OCI-LY1 (cell line): Measurements from ENCODE around the gene PLAAT4.

Source experiments
- H2AFZ ChIP-seq: fragments of 200-600 bp; sonication (generic), shearing (Covaris generic); 2 replicates; pipeline ENCODE4 v1.6.0; 2014; ENCODE audit warnings: antibody characterized with exemption, mild to moderate bottlenecking, low read length
- H3F3A ChIP-seq: fragments of 200-600 bp; sonication (generic), shearing (Covaris generic); 2 replicates; pipeline ENCODE4 v1.6.0; 2014; ENCODE audit warnings: mild to moderate bottlenecking, antibody characterized with exemption, low read length, moderate library complexity; ENCODE audit not compliant: insufficient read depth
- H3K27ac ChIP-seq: fragments of 200-600 bp; sonication (generic); 2 replicates; pipeline ENCODE4 v1.5.1; 2014; ENCODE audit warnings: low read length, mixed run types, mild to moderate bottlenecking, low read depth; ENCODE audit not compliant: poor library complexity, severe bottlenecking
- H3K27me3 ChIP-seq: fragments of 200-600 bp; sonication (generic); 2 replicates; pipeline ENCODE4 v1.6.0; 2014; ENCODE audit warnings: antibody characterized with exemption, mild to moderate bottlenecking, low read length, moderate library complexity; ENCODE audit not compliant: insufficient read depth
- H3K36me3 ChIP-seq: fragments of 200-600 bp; sonication (generic); 2 replicates; pipeline ENCODE4 v1.6.1; 2014; ENCODE audit warnings: mild to moderate bottlenecking, antibody characterized with exemption, low read length, moderate library complexity, mixed read lengths; ENCODE audit not compliant: insufficient read depth
- H3K4me1 ChIP-seq: fragments of 200-600 bp; sonication (generic); 2 replicates; pipeline ENCODE4 v1.5.1; 2014; ENCODE audit warnings: mild to moderate bottlenecking, low read length, moderate library complexity; ENCODE audit not compliant: insufficient read depth, severe bottlenecking
- H3K4me2 ChIP-seq: fragments of 200-600 bp; sonication (generic), shearing (Covaris generic); 2 replicates; pipeline ENCODE4 v1.6.1; 2014; ENCODE audit warnings: low read length
- H3K4me3 ChIP-seq: fragments of 200-600 bp; sonication (generic); 2 replicates; pipeline ENCODE4 v1.5.1; 2014; ENCODE audit warnings: low read length, low read depth, mild to moderate bottlenecking, mixed read lengths; ENCODE audit not compliant: poor library complexity, severe bottlenecking
- H3K79me2 ChIP-seq: fragments of 200-600 bp; shearing (Covaris generic); 2 replicates; pipeline ENCODE4 v1.6.1; 2016; ENCODE audit warnings: mixed run types, low read length, mixed read lengths; ENCODE audit not compliant: insufficient read depth
- H3K9ac ChIP-seq: fragments of 200-600 bp; sonication (generic), shearing (Covaris generic); 2 replicates; pipeline ENCODE4 v1.6.1; 2014; ENCODE audit warnings: mild to moderate bottlenecking, low read length, mixed read lengths
- H3K9me2 ChIP-seq: fragments of 200-600 bp; sonication (generic), shearing (Covaris generic); 2 replicates; pipeline ENCODE4 v1.6.1; 2014; ENCODE audit warnings: low read depth, mild to moderate bottlenecking, low read length, mixed read lengths
- H3K9me3 ChIP-seq: fragments of 200-600 bp; shearing (Covaris generic); 2 replicates; pipeline ENCODE4 v1.6.1; 2014; ENCODE audit warnings: low read length, mixed read lengths
- H4K20me1 ChIP-seq: fragments of 200-600 bp; sonication (generic), shearing (Covaris generic); 2 replicates; pipeline ENCODE4 v1.6.0; 2016; ENCODE audit warnings: mild to moderate bottlenecking, low read length; ENCODE audit not compliant: insufficient read depth
- CTCF ChIP-seq: fragments of 200-600 bp; sonication (generic), shearing (Covaris generic); IDR thresholded peaks from 2 replicates; pipeline ENCODE4 v1.5.1; 2017; ENCODE audit warnings: mild to moderate bottlenecking, antibody characterized with exemption, low read length, moderate library complexity, mixed read lengths
- EZH2 ChIP-seq: fragments of 200-600 bp; sonication (generic), shearing (Covaris generic); IDR thresholded peaks from 2 replicates; pipeline ENCODE4 v1.8.0; 2017; ENCODE audit warnings: borderline replicate concordance, mixed run types, mild to moderate bottlenecking, antibody characterized with exemption, low read length, moderate library complexity, mixed read lengths

PLAAT4 gene

GRCh38 chr11:63554877-63555223 lies 18.2 kb downstream of the PLAAT4 start:
- H3K79me2 ChIP-seq: no peaks in the 10 kb centered on the region
- no peaks in the 10 kb centered on the region for H3K9me2 ChIP-seq
- no peak overlapping the region for H2AFZ ChIP-seq
- H3K27ac ChIP-seq: no peak overlapping the region
- H3K4me3 ChIP-seq: no peak overlapping the region
- no peaks in the 10 kb centered on the region for H4K20me1 ChIP-seq
- H3K9me3 ChIP-seq: no peaks in the 10 kb centered on the region
- H3K36me3 ChIP-seq: no peaks in the 10 kb centered on the region
- no peaks in the 10 kb centered on the region for H3F3A ChIP-seq
- H3K27me3 ChIP-seq: no peaks in the 10 kb centered on the region
- no peak for TF ChIP-seq CTCF
- TF ChIP-seq EZH2: no peak
- H3K4me2 ChIP-seq: no peak overlapping the region
- H3K4me1 ChIP-seq: peaks cover 25% of the 10 kb centered on the region
- no peak overlapping the region for H3K9ac ChIP-seq

DNA sequence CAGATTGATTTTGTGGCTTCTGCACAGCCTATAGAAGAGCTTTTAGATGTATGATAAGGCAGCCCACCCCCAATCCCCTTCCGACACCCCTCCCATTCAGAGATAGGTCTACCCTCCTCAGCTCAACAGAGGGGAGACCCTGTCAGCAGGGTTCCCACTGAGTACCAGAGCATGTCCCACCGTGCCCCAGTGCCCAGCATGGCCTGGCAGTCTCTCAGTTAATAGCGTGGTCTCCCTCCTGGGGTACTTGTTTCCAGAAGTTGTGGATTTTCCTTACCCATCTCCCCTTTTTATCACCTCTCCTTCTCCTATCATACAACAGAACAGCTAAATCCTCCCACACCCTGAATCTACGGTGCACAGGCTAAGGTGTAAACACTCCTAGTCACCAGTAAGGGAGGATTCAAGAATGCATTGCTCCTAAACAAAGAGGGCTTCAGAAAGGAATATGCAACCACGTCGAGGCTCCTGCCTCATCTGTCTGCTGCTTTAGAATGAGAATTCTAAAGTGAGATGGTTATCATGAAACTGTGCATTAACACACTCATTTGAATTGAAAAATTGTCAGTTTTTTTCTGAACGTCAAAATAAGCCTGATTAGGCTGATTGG lies 19.9 kb downstream of the PLAAT4 start:
- H3K27me3 ChIP-seq: no peaks in the 10 kb centered on the region
- H3K9me3 ChIP-seq: no peaks in the 10 kb centered on the region
- H3K4me3 ChIP-seq: no peak overlapping the region
- H3K4me1 ChIP-seq: peaks cover 34% of the 10 kb centered on the region
- H3K27ac ChIP-seq: no peak overlapping the region
- H3K4me2 ChIP-seq: no peak overlapping the region
- H2AFZ ChIP-seq: no peak overlapping the region
- no peaks in the 10 kb centered on the region for H3K9me2 ChIP-seq
- no peaks in the 10 kb centered on the region for H3F3A ChIP-seq
- no peaks in the 10 kb centered on the region for H3K79me2 ChIP-seq
- no peaks in the 10 kb centered on the region for H4K20me1 ChIP-seq
- no peaks in the 10 kb centered on the region for H3K36me3 ChIP-seq
- no peak overlapping the region for H3K9ac ChIP-seq
- TF ChIP-seq CTCF: no peak
- no peak for TF ChIP-seq EZH2

- Histone ChIP-seq H4K20me1 (no peaks in the 10 kb centered on the region), H3K79me2 (no peaks in the 10 kb centered on the region), H3K27ac (no peak overlapping the region), H3K4me2 (no peak overlapping the region), H3F3A (no peaks in the 10 kb centered on the region), H3K4me3 (no peak overlapping the region), H3K9me2 (no peaks in the 10 kb centered on the region), H3K27me3 (no peaks in the 10 kb centered on the region), H3K9me3 (no peaks in the 10 kb centered on the region), H3K4me1 (peaks cover 34% of the 10 kb centered on the region), H3K9ac (no peak overlapping the region), H3K36me3 (no peaks in the 10 kb centered on the region), H2AFZ (no peak overlapping the region)
- TF ChIP-seq CTCF: no peak
- TF ChIP-seq EZH2: no peak
Measured at GRCh38 chr11:63557570-63557969, 21.0 kb downstream of the PLAAT4 start.
